ENCODE results near the gene NF2.

- TF ChIP-seq, protein P1, sequence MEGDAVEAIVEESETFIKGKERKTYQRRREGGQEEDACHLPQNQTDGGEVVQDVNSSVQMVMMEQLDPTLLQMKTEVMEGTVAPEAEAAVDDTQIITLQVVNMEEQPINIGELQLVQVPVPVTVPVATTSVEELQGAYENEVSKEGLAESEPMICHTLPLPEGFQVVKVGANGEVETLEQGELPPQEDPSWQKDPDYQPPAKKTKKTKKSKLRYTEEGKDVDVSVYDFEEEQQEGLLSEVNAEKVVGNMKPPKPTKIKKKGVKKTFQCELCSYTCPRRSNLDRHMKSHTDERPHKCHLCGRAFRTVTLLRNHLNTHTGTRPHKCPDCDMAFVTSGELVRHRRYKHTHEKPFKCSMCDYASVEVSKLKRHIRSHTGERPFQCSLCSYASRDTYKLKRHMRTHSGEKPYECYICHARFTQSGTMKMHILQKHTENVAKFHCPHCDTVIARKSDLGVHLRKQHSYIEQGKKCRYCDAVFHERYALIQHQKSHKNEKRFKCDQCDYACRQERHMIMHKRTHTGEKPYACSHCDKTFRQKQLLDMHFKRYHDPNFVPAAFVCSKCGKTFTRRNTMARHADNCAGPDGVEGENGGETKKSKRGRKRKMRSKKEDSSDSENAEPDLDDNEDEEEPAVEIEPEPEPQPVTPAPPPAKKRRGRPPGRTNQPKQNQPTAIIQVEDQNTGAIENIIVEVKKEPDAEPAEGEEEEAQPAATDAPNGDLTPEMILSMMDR (IDR thresholded peaks at IDR 0.05; ENCODE audit: low read depth, low read length, poor library complexity, severe bottlenecking): no peak
- no peak for TF ChIP-seq EZH2phosphoT487 (IDR thresholded peaks at IDR 0.05; ENCODE audit: borderline replicate concordance, low read length)
Measured at GRCh38 chr22:29610780-29611179, 7.3 kb downstream of the NF2 start.
